ENCODE results near the gene KAT2A.

KAT2A gene

GRCh38 chr17:42097691-42098631, 23.2 kb downstream of the KAT2A start, which contains the start of gene ZNF385C:
TSS of gene ZNF385C (minus strand) at chr17:42098473. CDS start at chr17:42063056, 35,417 bp downstream.
- H3K9me3 Mint-ChIP-seq = no peaks in the 10 kb centered on the region
- peak; percentile 53 for DNase-seq
- H3K36me3 Mint-ChIP-seq (ENCODE audit: low read depth) = no peaks in the 10 kb centered on the region
- peaks cover 23% of the 10 kb centered on the region for H3K27me3 Mint-ChIP-seq
- peaks cover 9% of the 10 kb centered on the region for H3K4me1 Mint-ChIP-seq
- ATAC-seq = peak; percentile 44
- no peak within 1 kb of the TSS for H3K27ac Mint-ChIP-seq
- peak within 1 kb of the TSS; percentile 24 for H3K4me3 Mint-ChIP-seq

GRCh38 chr17:42096360-42097111, 24.6 kb downstream of the KAT2A start:
- Mint-ChIP-seq H3K4me1 (peaks cover 9% of the 10 kb centered on the region), H3K9me3 (no peaks in the 10 kb centered on the region), H3K27ac (no peak overlapping the region), H3K4me3 (no peak overlapping the region), H3K36me3 (ENCODE audit: low read depth) (no peaks in the 10 kb centered on the region), H3K27me3 (peaks cover 23% of the 10 kb centered on the region)
- no peak for DNase-seq
- no peak for ATAC-seq

GRCh38 chr17:42094375-42095069, 26.6 kb downstream of the KAT2A start:
- H3K27me3 Mint-ChIP-seq = peaks cover 25% of the 10 kb centered on the region
- H3K9me3 Mint-ChIP-seq = no peaks in the 10 kb centered on the region
- H3K4me1 Mint-ChIP-seq = peaks cover 9% of the 10 kb centered on the region
- DNase-seq (no peak), ATAC-seq (no peak)
- H3K4me3 Mint-ChIP-seq = no peak overlapping the region
- H3K36me3 Mint-ChIP-seq (ENCODE audit: low read depth) = no peaks in the 10 kb centered on the region
- no peak overlapping the region for H3K27ac Mint-ChIP-seq

- DNase-seq (no peak), ATAC-seq (no peak)
- Mint-ChIP-seq H3K4me3 (no peak overlapping the region), H3K9me3 (no peaks in the 10 kb centered on the region), H3K4me1 (peaks cover 6% of the 10 kb centered on the region), H3K27ac (no peak overlapping the region), H3K27me3 (peaks cover 25% of the 10 kb centered on the region), H3K36me3 (ENCODE audit: low read depth) (no peaks in the 10 kb centered on the region)
These were observed 28.2 kb downstream of the KAT2A start for GRCh38 chr17:42092939-42093338.

- no peak for ATAC-seq
- H3K27me3 Mint-ChIP-seq = peaks cover 8% of the 10 kb centered on the region
- H3K27ac Mint-ChIP-seq = no peak overlapping the region
- no peaks in the 10 kb centered on the region for H3K36me3 Mint-ChIP-seq (ENCODE audit: low read depth)
- no peaks in the 10 kb centered on the region for H3K4me1 Mint-ChIP-seq
- no peaks in the 10 kb centered on the region for H3K9me3 Mint-ChIP-seq
- no peak overlapping the region for H3K4me3 Mint-ChIP-seq
- DNase-seq = no peak
These were observed 30.0 kb downstream of the KAT2A start for GRCh38 chr17:42090964-42091790.

- DNase-seq = no peak
- no peak for ATAC-seq
- Mint-ChIP-seq H3K27me3 (peaks cover 4% of the 10 kb centered on the region), H3K4me1 (no peaks in the 10 kb centered on the region), H3K27ac (no peak overlapping the region), H3K9me3 (no peaks in the 10 kb centered on the region), H3K36me3 (ENCODE audit: low read depth) (no peaks in the 10 kb centered on the region), H3K4me3 (no peak overlapping the region)
These were observed 32.4 kb downstream of the KAT2A start for GRCh38 chr17:42088736-42089135.

GRCh38 chr17:42087736-42088705, 33.1 kb downstream of the KAT2A start:
- no peaks in the 10 kb centered on the region for H3K9me3 Mint-ChIP-seq
- no peak for DNase-seq
- H3K4me3 Mint-ChIP-seq = no peak overlapping the region
- peaks cover 4% of the 10 kb centered on the region for H3K27me3 Mint-ChIP-seq
- ATAC-seq = no peak
- no peak overlapping the region for H3K27ac Mint-ChIP-seq
- no peaks in the 10 kb centered on the region for H3K4me1 Mint-ChIP-seq
- H3K36me3 Mint-ChIP-seq (ENCODE audit: low read depth) = no peaks in the 10 kb centered on the region

- Mint-ChIP-seq H3K4me3 (no peak overlapping the region), H3K4me1 (no peaks in the 10 kb centered on the region), H3K27me3 (peaks cover 4% of the 10 kb centered on the region), H3K9me3 (no peaks in the 10 kb centered on the region), H3K36me3 (ENCODE audit: low read depth) (no peaks in the 10 kb centered on the region), H3K27ac (no peak overlapping the region)
- DNase-seq (no peak), ATAC-seq (no peak)
These were observed 34.0 kb downstream of the KAT2A start for GRCh38 chr17:42087042-42087701.

GRCh38 chr17:42081516-42082129, 39.5 kb downstream of the KAT2A start:
- Mint-ChIP-seq H3K9me3 (no peaks in the 10 kb centered on the region), H3K36me3 (ENCODE audit: low read depth) (no peaks in the 10 kb centered on the region), H3K4me3 (no peak overlapping the region), H3K4me1 (no peaks in the 10 kb centered on the region), H3K27ac (no peak overlapping the region), H3K27me3 (no peaks in the 10 kb centered on the region)
- ATAC-seq (no peak), DNase-seq (no peak)

- ATAC-seq (no peak), DNase-seq (no peak)
- Mint-ChIP-seq H3K9me3 (no peaks in the 10 kb centered on the region), H3K4me1 (no peaks in the 10 kb centered on the region), H3K4me3 (no peak overlapping the region), H3K27me3 (peaks cover 2% of the 10 kb centered on the region), H3K27ac (no peak overlapping the region), H3K36me3 (ENCODE audit: low read depth) (no peaks in the 10 kb centered on the region)
These were observed 41.6 kb downstream of the KAT2A start for GRCh38 chr17:42079541-42079940.

- Mint-ChIP-seq H3K4me1 (no peaks in the 10 kb centered on the region), H3K9me3 (no peaks in the 10 kb centered on the region), H3K36me3 (ENCODE audit: low read depth) (no peaks in the 10 kb centered on the region), H3K27me3 (peaks cover 2% of the 10 kb centered on the region), H3K27ac (no peak overlapping the region), H3K4me3 (no peak overlapping the region)
- DNase-seq (no peak), ATAC-seq (no peak)
These were observed 42.6 kb downstream of the KAT2A start for GRCh38 chr17:42078396-42079043.

- DNase-seq = no peak
- no peak overlapping the region for H3K27ac Mint-ChIP-seq
- peaks cover 4% of the 10 kb centered on the region for H3K27me3 Mint-ChIP-seq
- no peak for ATAC-seq
- H3K36me3 Mint-ChIP-seq (ENCODE audit: low read depth) = no peaks in the 10 kb centered on the region
- H3K4me1 Mint-ChIP-seq = peaks cover 3% of the 10 kb centered on the region
- H3K9me3 Mint-ChIP-seq = no peaks in the 10 kb centered on the region
- no peak overlapping the region for H3K4me3 Mint-ChIP-seq
These were observed 43.4 kb downstream of the KAT2A start for GRCh38 chr17:42077755-42078154.
